GM10847 (cell line): Measurements from ENCODE around the gene SLC22A13.

Experiments
- POLR2A ChIP-seq: IDR thresholded peaks from 2 replicates; pipeline ENCODE4 v1.6.1; 2011; ENCODE audit not compliant: insufficient read length; ENCODE audit errors: extremely low read depth

The SLC22A13 gene

DNA sequence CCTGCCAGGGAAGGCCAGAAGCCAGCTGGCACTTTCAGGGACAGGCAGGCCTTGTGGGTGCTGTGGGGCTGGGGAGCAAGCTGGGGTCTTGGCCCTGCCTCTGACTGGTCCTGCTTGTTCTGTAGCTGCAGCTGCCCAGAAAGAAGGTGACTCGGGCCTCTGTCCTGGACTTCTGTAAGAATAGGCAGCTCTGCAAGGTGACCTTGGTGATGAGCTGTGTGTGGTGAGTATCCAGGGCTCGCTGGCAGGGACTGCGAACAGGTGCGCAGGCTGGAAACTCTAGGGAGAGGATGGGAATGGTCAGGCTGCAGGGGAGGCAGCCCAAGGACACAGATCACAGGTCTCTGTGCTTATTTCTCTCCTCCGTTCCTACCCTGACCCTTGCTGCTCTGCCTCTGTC, 47.7 kb downstream of the SLC22A13 start:
- TF ChIP-seq POLR2A, result no peak

- no peak for TF ChIP-seq POLR2A
These were observed 48.1 kb downstream of the SLC22A13 start for GRCh38 chr3:38313695-38314094.

- no peak for TF ChIP-seq POLR2A
These were observed 48.6 kb downstream of the SLC22A13 start for GRCh38 chr3:38314112-38314763.

GRCh38 chr3:38314764-38315487, 49.3 kb downstream of the SLC22A13 start:
- TF ChIP-seq POLR2A, result no peak

DNA sequence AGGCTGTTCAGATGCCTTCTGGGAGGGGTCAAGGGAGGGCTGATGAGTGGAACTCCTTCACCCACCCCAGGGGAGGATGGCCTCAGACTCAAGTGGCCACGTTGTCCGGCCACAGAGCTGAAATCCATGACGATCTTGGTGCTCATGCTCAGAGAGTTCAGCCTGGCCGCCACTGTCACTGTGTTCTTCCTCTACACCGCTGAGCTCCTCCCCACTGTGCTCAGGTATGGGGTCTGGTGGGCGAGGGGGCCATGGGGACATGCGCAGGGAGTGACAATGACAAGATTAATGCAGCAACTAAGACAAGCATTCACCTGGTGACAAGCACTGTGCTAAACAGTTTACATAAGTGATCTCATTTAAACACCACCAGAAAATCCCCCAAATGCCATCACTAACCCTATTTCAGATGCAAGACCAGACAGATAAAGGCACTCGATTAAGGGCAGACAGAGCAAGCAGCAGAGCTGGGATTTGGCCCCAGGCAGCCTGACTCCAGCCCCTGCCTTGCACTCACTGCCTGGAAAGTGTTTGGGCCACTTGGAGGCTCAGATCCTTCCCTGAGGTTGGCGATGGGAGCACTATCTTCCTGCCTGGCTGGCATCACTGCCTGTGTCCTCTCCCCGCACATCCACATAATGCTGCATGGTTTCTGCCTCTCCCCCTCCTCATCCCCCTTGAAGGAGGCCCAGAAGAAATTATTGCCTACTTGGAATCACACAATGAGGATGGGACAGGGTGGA, 50.0 kb downstream of the SLC22A13 start:
- TF ChIP-seq POLR2A, result no peak

DNA sequence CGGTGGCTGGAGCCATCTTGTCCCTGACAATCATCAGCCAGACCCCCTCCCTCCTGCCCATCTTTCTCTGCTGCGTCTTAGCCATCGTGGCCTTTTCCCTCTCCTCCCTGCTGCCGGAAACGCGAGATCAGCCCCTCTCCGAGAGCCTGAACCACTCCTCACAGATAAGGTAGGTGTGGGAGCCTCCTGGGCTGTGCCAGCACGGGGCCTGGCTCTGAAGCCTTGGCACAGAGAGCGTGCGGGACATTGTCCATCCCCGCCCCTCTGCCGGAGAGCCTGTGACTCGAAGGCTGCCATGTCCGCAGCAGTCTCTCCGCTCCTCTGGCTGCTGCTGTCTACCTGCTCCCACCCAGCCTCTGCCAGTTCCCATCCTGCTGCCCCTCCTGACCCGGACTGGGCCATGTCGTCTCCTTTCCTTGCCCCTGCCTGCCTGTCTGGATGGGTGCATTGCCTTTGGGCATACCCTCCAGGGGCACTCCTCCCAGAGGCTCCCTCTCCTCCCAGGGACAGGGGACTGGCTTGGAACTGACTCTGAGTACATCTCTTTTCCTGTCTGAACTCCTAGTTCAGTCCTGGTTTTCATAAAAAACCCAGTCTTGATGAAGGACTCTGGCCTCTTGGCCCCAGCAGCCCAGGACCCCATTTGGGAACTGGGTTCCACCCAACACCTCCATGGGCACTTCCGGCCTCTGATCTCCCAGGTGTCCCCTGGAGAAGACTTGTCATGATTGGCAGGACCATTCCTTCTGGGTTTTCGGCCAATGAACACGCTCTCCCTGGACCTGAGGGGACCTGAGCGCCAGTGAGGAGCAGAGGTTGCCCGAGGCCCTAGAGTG, 51.0 kb downstream of the SLC22A13 start:
- TF ChIP-seq POLR2A, result no peak

DNA sequence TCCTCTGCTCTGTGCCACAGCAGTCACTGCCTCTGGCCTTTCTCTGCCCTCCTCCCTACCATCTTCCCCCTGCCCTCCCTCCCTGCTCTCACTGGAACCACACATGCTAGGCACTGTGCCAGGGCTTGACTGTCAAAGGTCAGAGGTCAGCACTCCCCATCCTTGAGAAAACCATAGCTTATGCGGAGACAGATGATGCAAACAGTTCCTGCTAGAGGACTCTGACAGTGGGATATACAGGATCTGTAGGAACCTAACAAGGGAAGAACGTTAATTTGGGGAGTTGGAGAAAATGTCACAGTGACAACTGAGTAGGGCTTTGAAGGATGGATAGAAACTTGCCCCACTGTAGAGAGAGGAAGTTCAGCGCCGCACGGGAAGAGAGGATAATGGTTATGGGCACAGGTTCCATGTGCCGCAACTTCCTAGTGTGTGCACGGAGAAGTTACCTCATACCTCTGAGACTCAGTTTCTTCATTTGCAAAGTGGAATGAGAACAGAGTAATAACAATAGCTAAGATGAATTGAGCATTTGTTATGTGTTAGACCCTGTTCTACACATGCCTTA, 51.7 kb downstream of the SLC22A13 start:
- no peak for TF ChIP-seq POLR2A

DNA sequence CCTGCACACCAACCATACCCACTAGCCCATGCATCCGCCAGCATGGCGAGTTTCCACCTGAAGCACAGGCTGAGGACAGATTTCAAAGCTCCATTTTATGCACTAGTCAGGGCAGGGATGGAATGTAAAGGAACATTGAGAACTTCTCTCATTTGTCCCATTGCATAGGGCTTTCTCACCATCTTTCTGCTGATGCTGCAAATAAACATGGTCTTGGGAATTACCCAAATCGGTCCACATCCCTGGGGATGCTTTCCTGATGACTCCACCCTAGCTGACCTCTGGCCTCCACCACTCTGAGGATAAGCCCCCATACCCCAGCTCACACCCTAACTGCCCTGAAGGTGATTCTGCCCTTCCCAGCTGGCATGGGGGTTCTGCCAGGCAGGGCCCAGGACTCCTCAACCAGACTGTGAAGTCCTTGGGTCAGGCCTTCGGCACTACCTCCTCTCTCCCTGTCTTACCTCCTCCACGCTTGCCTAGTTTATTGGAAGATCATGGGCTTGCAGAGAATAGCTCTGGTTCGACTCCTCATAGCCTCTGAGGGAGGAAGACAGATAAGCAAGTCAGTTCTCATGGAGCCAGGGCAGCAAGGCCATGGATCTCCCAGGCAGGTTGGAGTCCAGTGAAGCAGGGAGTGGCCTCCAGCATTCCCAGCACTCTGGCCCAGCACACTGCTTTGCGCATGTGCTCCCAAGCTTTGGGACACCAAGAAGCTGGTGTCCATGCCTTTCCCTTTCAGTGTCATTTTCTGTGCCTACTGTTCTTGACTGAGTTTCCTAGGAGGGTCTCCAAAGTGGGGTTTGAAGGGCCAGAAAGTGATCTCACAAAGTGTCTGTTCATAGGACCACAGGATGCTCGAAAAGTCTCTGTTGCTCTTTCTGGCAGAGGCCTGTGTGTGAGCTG, 53.4 kb downstream of the SLC22A13 start:
- no peak for TF ChIP-seq POLR2A

- TF ChIP-seq POLR2A, result no peak
These were observed 57.4 kb downstream of the SLC22A13 start for GRCh38 chr3:38323060-38323459.

DNA sequence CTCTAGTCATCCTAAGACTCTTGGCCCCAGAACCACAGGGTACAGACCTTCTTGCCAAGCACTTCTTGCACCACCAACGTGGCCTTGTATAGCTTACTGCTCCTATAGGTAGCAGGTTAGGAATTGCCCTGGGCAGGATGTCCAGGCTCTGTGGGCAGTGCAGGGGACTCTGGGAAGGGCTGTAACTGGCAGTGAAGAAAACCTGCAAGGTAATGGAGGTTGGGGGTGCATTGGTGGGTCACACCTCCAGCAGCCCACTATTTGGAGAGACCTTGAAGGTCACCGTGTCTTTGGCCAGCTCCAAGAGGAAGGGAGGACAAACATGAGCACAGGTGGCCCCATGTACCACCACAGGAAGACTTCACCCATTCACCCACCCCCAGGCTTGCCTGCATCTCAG, 59.6 kb downstream of the SLC22A13 start:
- TF ChIP-seq POLR2A, result no peak

DNA sequence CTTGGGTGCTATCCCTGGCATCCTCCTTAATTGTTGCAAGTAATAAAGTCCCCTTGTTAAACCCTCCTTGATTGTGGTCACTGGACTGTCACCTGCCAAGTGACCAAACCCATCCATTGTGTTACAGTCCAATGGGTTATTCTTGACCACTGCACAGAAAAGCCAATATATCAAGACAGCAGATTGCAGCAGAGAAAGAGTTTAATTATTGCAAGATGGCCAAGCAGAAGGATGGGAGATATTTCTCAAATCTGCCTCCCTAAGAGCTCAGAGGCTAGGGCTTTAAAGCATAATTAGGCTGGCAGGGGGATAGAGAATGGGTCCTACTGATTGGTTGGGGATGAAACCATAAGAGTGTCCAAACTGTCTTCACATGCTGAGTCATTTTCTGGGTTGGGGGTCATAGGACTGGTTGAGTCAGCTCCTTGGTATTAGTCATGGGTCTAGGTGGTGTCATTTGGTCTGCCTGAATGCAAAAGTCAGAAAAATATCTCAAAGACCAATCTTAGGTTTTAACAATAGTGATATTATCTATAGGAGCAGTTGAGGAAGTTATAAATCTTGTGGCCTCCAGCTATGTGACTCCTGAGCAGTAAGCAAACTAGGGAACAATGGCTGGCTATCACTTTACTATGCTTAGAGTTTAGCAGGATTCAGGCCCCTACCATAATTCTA, 61.9 kb downstream of the SLC22A13 start:
- TF ChIP-seq POLR2A, result no peak
